Choroid plexus epithelial cell (primary cell): ENCODE results near the gene MASP2.
"Not testable (repeated sequence)": the region's sequence is repeated elsewhere in the genome, so short reads cannot be mapped to it uniquely, and the experiment has no call there.

ENCODE experiments used
- DNase-seq: peaks from one replicate; pipeline ENCODE4 v3.0.0-alpha.2; 2010; ENCODE audit warnings: low read depth
- H3K4me3 ChIP-seq: 2 replicates; pipeline ENCODE4 v1.5.1; 2011; ENCODE audit warnings: low read depth, mild to moderate bottlenecking, control low read depth, low read length, moderate library complexity
- TF ChIP-seq, protein P1 (sequence below): conservative IDR thresholded peaks from 2 replicates; pipeline ENCODE4 v1.5.1; 2011; ENCODE audit warnings: low read depth, mild to moderate bottlenecking, control low read depth, inconsistent platforms, low read length, moderate library complexity

The MASP2 gene

DNA sequence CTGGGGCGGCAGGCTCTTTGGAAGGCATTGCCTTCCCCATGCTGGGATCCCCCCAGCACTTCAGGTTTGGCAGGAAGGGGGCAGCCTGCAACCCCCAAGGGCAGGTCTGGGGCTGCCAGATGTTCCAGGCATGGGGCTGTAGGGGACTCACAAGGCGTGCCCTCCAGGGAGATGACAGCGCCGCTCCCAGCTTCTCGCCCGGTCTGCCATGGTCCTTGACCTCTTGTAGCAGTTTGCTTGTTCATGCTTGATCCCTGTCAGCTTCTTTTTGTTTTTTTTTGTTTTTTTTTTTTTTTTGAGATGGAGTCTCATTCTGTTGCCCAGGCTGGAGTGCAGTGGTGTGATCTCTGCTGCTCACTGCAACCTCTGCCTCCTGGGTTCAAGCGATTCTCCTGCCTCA lies 56.2 kb downstream of the MASP2 start:
- DNase-seq: no peak
- H3K4me3 ChIP-seq: no peak overlapping the region
- TF ChIP-seq, protein P1, sequence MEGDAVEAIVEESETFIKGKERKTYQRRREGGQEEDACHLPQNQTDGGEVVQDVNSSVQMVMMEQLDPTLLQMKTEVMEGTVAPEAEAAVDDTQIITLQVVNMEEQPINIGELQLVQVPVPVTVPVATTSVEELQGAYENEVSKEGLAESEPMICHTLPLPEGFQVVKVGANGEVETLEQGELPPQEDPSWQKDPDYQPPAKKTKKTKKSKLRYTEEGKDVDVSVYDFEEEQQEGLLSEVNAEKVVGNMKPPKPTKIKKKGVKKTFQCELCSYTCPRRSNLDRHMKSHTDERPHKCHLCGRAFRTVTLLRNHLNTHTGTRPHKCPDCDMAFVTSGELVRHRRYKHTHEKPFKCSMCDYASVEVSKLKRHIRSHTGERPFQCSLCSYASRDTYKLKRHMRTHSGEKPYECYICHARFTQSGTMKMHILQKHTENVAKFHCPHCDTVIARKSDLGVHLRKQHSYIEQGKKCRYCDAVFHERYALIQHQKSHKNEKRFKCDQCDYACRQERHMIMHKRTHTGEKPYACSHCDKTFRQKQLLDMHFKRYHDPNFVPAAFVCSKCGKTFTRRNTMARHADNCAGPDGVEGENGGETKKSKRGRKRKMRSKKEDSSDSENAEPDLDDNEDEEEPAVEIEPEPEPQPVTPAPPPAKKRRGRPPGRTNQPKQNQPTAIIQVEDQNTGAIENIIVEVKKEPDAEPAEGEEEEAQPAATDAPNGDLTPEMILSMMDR: no peak

DNA sequence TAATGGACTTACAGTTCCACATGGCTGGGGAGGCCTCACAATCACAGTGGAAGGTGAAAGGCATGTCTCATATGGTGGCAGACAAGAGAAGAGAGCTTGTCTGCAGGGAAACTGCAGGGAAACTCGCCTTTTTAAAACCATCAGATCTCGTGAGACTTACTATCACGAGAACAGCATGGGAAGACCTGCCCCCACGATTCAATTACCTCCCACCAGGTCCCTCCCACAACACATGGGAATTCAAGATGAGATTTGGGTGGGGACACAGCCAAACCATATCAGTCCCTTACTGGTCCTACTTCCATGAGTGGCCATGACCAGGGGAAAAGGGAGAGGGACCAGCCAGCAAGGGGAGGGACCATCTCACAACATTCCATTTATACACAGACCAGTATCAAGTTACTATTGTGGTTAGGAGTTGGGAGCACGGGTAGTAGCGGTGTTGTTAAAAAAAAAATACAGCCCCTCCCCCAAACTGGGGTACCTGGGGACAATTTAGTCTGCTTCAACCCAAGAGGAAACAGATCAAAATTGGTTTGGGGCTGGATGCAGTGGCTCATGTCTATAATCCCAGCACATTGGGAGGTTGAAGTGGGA lies 57.0 kb downstream of the MASP2 start:
- H3K4me3 ChIP-seq: not testable (repeated sequence)
- peak; percentile 27 for DNase-seq

DNA sequence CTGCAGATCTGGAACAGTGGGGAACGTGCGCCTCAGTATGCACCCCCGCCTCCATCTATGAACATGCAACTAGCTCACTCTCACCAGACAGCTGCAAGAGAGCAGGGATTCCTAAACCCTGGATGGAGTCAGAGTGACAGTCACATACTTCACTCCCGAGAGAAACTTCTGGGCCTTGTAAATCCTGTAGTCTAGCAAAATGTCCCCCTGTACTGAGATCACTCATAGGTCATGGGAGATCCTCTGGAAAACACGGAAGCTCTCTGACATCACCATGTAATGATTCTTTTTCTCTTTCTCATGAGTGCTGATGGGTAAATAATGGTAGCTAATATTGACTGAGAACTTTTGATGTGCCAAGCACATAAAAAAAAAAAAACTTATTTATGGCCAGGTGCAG lies 57.9 kb downstream of the MASP2 start:
- TF ChIP-seq, protein P1: no peak
- no peak for DNase-seq

DNA sequence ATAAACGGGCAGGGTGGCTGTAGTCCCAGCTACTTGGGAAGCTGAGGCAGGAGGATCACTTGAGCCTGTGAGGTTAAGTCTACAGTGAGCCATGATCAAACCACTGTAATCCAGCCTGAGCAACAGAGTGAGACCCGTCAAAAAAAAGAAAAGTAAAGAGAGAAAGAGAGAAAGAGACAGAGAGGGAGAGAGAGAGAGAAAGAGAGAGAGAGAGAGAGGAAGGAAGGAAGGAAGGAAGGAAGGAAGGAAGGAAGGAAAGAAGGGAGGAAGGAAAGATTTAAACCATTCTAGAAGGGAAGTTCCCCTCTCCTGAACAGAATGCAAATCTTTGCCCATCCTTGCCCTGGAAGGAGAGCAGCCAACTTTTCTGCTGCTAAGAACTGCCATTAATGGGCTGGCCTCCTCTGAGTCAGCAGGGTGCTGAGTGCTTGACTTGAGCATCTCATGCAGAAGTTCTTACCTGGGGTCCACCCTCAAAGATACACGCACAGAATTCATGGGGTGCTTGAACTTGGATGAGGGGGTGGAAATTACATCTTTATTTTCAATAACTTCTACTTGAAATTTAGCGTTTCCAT lies 59.1 kb downstream of the MASP2 start:
- TF ChIP-seq, protein P1: no peak
- H3K4me3 ChIP-seq: no peak overlapping the region
- no peak for DNase-seq

More for the DNA sequence above, 57.9 kb downstream of the MASP2 start:
- no peak overlapping the region for H3K4me3 ChIP-seq

DNA sequence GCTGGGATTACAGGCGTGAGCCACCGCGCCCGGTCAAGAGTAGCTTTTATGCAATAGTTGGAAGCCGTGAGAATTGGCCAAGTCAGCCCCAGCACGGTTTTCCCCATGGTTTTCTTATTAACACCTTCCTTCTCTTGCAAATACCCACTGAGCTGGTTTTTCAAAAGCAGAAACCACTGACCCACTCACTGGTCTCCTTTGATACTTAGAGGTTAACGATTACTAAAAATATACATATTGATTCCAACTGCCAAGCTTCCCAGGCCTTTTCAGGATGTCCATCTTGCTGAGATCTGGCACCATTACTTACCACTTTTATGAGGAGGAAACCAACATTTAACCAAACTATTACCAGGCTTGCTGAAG lies 60.5 kb downstream of the MASP2 start:
- TF ChIP-seq, protein P1: no peak
- DNase-seq: no peak
- no peak overlapping the region for H3K4me3 ChIP-seq

DNA sequence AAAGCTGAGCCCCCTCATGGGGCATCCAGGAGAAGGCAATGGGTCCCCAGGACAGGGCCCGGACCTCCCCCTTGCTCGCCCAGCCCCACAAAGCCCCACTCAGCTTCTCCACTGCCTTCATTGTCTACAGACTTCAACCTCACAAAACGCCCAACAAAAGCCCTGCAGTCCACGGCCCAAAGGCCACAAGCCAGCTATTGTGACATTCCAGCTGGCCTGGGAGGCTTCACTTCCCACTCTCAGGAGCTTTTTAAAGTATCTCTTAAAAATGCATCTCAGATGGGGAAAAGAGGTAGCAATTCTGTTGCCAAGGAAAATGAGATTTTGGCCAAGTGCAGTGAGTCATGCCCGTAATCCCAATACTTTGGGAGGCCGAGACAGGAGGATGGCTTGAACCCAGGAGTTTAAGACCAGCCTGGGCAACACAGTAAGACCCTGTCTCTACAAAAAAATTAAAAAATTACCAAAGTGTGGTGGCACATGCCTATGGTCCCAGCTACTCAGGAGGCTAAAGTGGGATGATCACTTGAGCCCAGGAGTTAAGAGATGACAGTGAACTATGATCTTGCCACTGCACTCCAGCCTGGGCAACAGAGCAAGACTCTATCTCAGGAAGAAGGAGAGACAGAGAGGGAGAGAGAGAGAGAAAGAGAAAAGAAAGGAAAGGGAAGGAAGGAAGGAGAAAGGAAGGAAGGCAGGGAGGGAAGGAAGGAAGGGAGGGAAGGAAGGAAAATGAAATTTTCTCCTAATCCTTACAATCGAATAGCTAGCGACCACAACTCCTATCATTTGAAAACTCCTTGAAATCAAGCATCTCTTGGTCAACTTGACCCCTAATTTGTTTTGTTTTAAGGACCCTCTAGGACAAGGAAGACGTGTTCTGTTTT lies 66.0 kb downstream of the MASP2 start:
- TF ChIP-seq, protein P1: no peak
- H3K4me3 ChIP-seq: no peak overlapping the region
- no peak for DNase-seq

DNA sequence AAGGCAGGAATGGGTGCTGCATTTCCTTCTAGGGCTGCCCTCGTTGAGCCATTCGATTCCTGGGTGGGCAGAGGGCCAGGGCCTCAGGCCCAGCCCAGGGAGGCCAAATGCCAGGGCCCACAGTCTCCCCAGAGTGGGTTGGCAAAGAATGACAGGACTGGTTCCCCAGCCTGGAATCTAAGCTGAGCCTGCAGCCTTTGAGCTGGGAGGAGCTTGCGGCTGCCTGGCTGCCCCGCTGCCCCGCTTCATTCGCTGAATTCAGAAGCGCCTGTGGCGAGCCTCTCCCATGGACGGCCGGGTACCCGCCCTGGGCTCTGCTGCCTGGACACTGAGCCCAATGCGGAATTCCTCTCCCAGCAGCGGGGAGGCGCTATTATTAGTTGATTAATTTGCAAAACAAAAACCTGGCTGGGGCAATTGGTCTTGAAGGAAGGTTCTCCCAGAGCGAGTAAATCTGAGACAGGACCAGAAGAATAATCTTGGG lies 66.9 kb downstream of the MASP2 start:
- TF ChIP-seq, protein P1: peak; percentile 66
- H3K4me3 ChIP-seq: no peak overlapping the region
- DNase-seq: peak; percentile 72
